Lower leg skin (tissue), 3 donors: ENCODE results near the gene GRK2.

Experiments
- CTCF ChIP-seq, 3 donors: fragments of 450-650 bp; IDR thresholded peaks; one replicate each; pipeline ENCODE4 v1.5.1; 2016; ENCODE audit warnings: antibody characterized with exemption in 3 of 3, mild to moderate bottlenecking in 3 of 3, moderate library complexity in 2 of 3
- POLR2A ChIP-seq, 2 donors: fragments of 450-650 bp; IDR thresholded peaks; one replicate each; pipeline ENCODE4 v1.6.1; 2016 to 2017; ENCODE audit warnings: antibody characterized with exemption in 2 of 2, mild to moderate bottlenecking in 1 of 2, moderate library complexity in 1 of 2

- no peak for TF ChIP-seq CTCF (IDR thresholded peaks at IDR 0.05)
- no peak for TF ChIP-seq POLR2A (IDR thresholded peaks at IDR 0.05)
These were observed 25.5 kb upstream of the GRK2 start for GRCh38 chr11:67240576-67241389.
